ENCODE data around the gene PRR11. TPM values are rescaled to one million over a fixed set of nuclear protein-coding genes. Genes with fewer than 3 reads are reported as not detected.
"Not testable (repeated sequence)": the region's sequence is repeated elsewhere in the genome, so short reads cannot be mapped to it uniquely, and the experiment has no call there.

PRR11 gene
- total RNA-seq, 1 donor = 418 TPM

- H4K20me1 ChIP-seq (ENCODE audit: insufficient read depth, low read length) = no peaks in the 10 kb centered on the region
- no peaks in the 10 kb centered on the region for H3K4me1 ChIP-seq (ENCODE audit: insufficient read depth, low read length)
- no peak overlapping the region for H3K27ac ChIP-seq (ENCODE audit: low read depth, low read length)
- H3K9me3 ChIP-seq (ENCODE audit: low read depth, low read length) = no peaks in the 10 kb centered on the region
- no peaks in the 10 kb centered on the region for H3K27me3 ChIP-seq (ENCODE audit: insufficient read depth, low read length)
- TF ChIP-seq CTCF (IDR thresholded peaks at IDR 0.05; ENCODE audit: extremely low read depth, low read depth, low read length) = no peak
- DNase-seq (ENCODE audit: insufficient read length, low spot score, missing footprints) = no peak
- H3K79me2 ChIP-seq (ENCODE audit: insufficient read depth, low read length) = peaks cover 26% of the 10 kb centered on the region
- peaks cover 10% of the 10 kb centered on the region for H3K36me3 ChIP-seq (ENCODE audit: insufficient read depth, low read length)
- peak overlapping the region; percentile 57 for H2AFZ ChIP-seq (ENCODE audit: low read length)
- no peak overlapping the region for H3K4me3 ChIP-seq (ENCODE audit: insufficient read depth, low read length)
- H3K4me2 ChIP-seq (ENCODE audit: insufficient read depth, low read length) = no peak overlapping the region
Measured at GRCh38 chr17:59178266-59178985, 22.9 kb downstream of the PRR11 start.

GRCh38 chr17:59179601-59180000 lies 24.1 kb downstream of the PRR11 start:
- H3K9me3 ChIP-seq (ENCODE audit: low read depth, low read length); DNase-seq (ENCODE audit: insufficient read length, low spot score, missing footprints); H3K4me1 ChIP-seq (ENCODE audit: insufficient read depth, low read length); H2AFZ ChIP-seq (ENCODE audit: low read length); H3K4me2 ChIP-seq (ENCODE audit: insufficient read depth, low read length); H3K4me3 ChIP-seq (ENCODE audit: insufficient read depth, low read length); H3K27me3 ChIP-seq (ENCODE audit: insufficient read depth, low read length); H3K36me3 ChIP-seq (ENCODE audit: insufficient read depth, low read length); H3K27ac ChIP-seq (ENCODE audit: low read depth, low read length); H4K20me1 ChIP-seq (ENCODE audit: insufficient read depth, low read length): not testable (repeated sequence)
- H3K79me2 ChIP-seq (ENCODE audit: insufficient read depth, low read length) = peaks cover 26% of the 10 kb centered on the region

GRCh38 chr17:59180626-59181025 lies 25.1 kb downstream of the PRR11 start:
- H2AFZ ChIP-seq (ENCODE audit: low read length) = no peak overlapping the region
- H3K27ac ChIP-seq (ENCODE audit: low read depth, low read length) = no peak overlapping the region
- TF ChIP-seq CTCF (IDR thresholded peaks at IDR 0.05; ENCODE audit: extremely low read depth, low read depth, low read length) = no peak
- H3K27me3 ChIP-seq (ENCODE audit: insufficient read depth, low read length) = no peaks in the 10 kb centered on the region
- DNase-seq (ENCODE audit: insufficient read length, low spot score, missing footprints) = no peak
- peaks cover 22% of the 10 kb centered on the region for H3K79me2 ChIP-seq (ENCODE audit: insufficient read depth, low read length)
- peaks cover 6% of the 10 kb centered on the region for H3K36me3 ChIP-seq (ENCODE audit: insufficient read depth, low read length)
- no peaks in the 10 kb centered on the region for H3K4me1 ChIP-seq (ENCODE audit: insufficient read depth, low read length)
- H4K20me1 ChIP-seq (ENCODE audit: insufficient read depth, low read length) = no peaks in the 10 kb centered on the region
- H3K4me2 ChIP-seq (ENCODE audit: insufficient read depth, low read length) = no peak overlapping the region
- H3K4me3 ChIP-seq (ENCODE audit: insufficient read depth, low read length) = no peak overlapping the region
- no peaks in the 10 kb centered on the region for H3K9me3 ChIP-seq (ENCODE audit: low read depth, low read length)

GRCh38 chr17:59181481-59181880 lies 25.9 kb downstream of the PRR11 start:
- Histone ChIP-seq H3K79me2 (ENCODE audit: insufficient read depth, low read length) (peaks cover 15% of the 10 kb centered on the region), H3K36me3 (ENCODE audit: insufficient read depth, low read length) (peaks cover 6% of the 10 kb centered on the region)

More at GRCh38 chr17:59181481-59181880, 25.9 kb downstream of the PRR11 start:
- H3K27ac ChIP-seq (ENCODE audit: low read depth, low read length) = no peak overlapping the region
- no peaks in the 10 kb centered on the region for H3K9me3 ChIP-seq (ENCODE audit: low read depth, low read length)
- H3K4me2 ChIP-seq (ENCODE audit: insufficient read depth, low read length) = no peak overlapping the region
- H3K4me1 ChIP-seq (ENCODE audit: insufficient read depth, low read length) = no peaks in the 10 kb centered on the region
- no peak for TF ChIP-seq CTCF (IDR thresholded peaks at IDR 0.05; ENCODE audit: extremely low read depth, low read depth, low read length)
- DNase-seq (ENCODE audit: insufficient read length, low spot score, missing footprints) = no peak
- no peaks in the 10 kb centered on the region for H4K20me1 ChIP-seq (ENCODE audit: insufficient read depth, low read length)
- H3K27me3 ChIP-seq (ENCODE audit: insufficient read depth, low read length) = no peaks in the 10 kb centered on the region
- no peak overlapping the region for H3K4me3 ChIP-seq (ENCODE audit: insufficient read depth, low read length)
- H2AFZ ChIP-seq (ENCODE audit: low read length) = no peak overlapping the region
